PC-3 (cell line): Measurements from ENCODE around the gene PSAP.

Experiments
- EZH2 ChIP-seq: fragments of 300-600 bp; sonication (generic); IDR thresholded peaks from one replicate; pipeline ENCODE4 v1.6.1; 2017; ENCODE audit warnings: antibody characterized with exemption, mild to moderate bottlenecking, low read length; ENCODE audit not compliant: unreplicated experiment
- TF ChIP-seq, protein P1 (sequence below): fragments of 300-600 bp; sonication (generic); conservative IDR thresholded peaks from 2 replicates; pipeline ENCODE4 v1.5.1; 2017; ENCODE audit warnings: antibody characterized with exemption, low read depth, mild to moderate bottlenecking, low read length

DNA sequence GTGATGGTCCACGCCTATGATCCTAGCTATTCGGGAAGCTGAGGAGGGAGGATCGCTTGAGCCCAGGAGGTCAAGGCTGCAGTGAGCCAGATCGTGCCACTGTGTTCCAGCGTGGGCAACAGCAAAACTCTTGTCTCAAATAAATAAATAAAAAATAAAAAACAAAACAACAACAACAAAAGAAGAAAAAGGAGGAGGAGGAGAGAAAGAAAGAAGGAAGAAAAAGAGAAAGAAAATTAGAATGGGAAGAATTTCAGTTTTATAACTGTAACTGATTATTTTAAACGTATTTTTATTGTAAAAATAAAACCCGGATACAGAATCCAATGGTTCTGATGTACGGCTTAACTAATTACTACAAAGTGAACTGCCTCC lies 37.2 kb upstream of the PSAP start:
- TF ChIP-seq, protein P1, sequence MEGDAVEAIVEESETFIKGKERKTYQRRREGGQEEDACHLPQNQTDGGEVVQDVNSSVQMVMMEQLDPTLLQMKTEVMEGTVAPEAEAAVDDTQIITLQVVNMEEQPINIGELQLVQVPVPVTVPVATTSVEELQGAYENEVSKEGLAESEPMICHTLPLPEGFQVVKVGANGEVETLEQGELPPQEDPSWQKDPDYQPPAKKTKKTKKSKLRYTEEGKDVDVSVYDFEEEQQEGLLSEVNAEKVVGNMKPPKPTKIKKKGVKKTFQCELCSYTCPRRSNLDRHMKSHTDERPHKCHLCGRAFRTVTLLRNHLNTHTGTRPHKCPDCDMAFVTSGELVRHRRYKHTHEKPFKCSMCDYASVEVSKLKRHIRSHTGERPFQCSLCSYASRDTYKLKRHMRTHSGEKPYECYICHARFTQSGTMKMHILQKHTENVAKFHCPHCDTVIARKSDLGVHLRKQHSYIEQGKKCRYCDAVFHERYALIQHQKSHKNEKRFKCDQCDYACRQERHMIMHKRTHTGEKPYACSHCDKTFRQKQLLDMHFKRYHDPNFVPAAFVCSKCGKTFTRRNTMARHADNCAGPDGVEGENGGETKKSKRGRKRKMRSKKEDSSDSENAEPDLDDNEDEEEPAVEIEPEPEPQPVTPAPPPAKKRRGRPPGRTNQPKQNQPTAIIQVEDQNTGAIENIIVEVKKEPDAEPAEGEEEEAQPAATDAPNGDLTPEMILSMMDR, result no peak
- TF ChIP-seq EZH2, result no peak
